HG03103 (cell line): Measurements from ENCODE around the gene TRPC6.

Source experiments
- ATAC-seq: cut with Tn5 transposase; IDR thresholded peaks from one replicate; pipeline ENCODE4 v1.9.1; 2021; ENCODE audit warnings: low read depth; ENCODE audit not compliant: unreplicated experiment

The TRPC6 gene

GRCh38 chr11:101583251-101584128 lies at the start of gene TRPC6:
TSS of gene TRPC6 (minus strand) at chr11:101584007. CDS start at chr11:101583503, 504 bp downstream.
- no peak for ATAC-seq

DNA sequence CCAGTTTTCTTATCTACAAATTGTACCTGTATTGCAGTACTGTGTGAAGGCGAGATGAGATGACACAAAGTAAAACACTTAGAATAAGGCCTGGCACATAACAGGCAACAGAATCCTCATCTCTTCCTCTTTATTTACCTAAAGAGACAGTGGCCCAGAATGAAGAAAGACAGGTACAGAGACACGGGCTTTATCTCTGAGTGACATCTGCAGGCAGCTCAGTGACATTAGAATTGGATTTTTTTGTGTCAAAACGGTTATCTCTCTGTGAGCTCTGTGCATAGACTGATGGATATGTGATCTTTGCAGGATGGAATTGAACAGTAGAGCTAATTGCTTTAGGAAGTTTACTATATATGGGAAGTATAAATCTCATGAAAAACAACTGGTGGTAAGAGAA lies 36.2 kb upstream of the TRPC6 start:
- no peak for ATAC-seq

GRCh38 chr11:101618709-101619108 lies 34.9 kb upstream of the TRPC6 start:
- ATAC-seq: no peak

GRCh38 chr11:101617735-101618332 lies 34.0 kb upstream of the TRPC6 start:
- no peak for ATAC-seq

- no peak for ATAC-seq
Measured at GRCh38 chr11:101612481-101612880, 28.7 kb upstream of the TRPC6 start.

DNA sequence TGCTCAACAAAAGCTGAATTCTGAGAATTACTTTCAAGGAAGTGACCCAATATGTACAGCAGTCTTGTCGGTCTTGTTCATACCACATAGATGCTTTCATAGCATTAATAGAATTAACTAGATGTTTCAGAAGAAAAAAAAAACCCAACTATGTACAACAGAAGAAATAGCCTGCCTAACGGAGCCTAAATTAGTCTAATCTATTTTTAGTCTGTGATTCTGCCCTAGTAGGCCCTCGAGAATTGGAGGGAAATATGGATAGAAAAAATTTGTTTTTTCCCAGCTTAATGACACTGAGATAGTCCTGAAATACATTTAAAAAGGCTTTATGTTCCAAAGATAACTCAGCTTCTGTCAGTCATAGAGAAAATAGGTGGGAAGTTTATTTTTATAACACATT lies 17.1 kb upstream of the TRPC6 start:
- no peak for ATAC-seq

DNA sequence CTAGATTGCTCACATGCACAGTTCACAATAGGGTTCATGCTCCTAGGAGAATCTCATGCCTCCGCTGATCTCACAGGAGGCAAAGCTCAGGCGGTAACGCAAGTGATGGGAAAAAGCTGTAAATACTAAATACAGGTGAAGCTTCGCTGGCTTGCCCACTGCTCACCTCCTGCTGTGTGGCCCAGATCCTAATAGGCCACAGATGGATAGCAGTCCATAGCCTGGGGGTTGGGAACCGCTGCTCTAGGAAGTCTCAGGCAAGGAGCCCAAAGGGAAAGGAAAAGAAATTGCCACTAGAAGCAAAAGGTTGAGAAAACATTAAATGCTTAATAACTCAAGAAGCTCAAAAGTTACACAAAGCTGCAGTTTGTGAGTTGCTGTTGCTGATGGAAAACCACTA lies 3.2 kb upstream of the TRPC6 start:
- ATAC-seq: no peak

DNA sequence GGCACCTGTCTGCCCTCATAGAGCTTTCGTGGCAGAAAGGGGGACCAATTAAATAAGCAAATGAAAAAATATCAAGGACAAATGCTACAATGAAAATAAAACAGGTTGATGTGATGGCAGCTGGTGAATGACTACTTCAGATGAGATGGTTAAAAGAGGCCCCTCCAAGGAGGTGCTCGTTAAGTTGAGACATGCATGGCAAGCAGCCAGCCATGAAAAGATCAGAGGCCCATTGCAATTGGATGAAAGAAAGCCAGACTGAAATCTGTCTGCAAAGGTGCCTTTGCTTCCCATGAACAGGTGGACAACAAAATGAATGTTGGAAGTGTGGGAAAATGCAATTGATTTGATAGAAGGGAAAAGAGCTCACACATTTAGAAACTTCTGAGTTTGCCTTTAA lies 848 bp upstream of the TRPC6 start:
- ATAC-seq: no peak

DNA sequence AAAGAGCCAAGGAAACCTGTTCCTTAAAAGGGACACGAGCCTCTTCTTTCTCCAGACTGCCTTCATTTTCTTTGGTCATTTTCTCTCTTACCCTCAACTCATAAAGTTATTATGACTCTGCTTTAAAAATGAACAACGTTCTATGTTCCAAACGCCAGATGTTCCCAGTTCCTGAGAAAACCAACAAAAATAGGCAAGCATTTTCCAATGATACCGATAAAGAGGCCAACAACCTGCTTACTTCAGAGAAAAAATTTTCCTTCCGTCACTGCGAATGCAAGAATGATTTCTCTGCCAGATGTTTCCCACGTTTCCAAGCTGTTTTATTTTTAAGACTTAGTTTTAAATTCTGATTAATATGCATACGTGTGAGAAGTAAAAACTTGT lies 315 bp upstream of the TRPC6 start:
- ATAC-seq: no peak

- no peak for ATAC-seq
Measured at GRCh38 chr11:101582989-101583250, 887 bp downstream of the TRPC6 start.

DNA sequence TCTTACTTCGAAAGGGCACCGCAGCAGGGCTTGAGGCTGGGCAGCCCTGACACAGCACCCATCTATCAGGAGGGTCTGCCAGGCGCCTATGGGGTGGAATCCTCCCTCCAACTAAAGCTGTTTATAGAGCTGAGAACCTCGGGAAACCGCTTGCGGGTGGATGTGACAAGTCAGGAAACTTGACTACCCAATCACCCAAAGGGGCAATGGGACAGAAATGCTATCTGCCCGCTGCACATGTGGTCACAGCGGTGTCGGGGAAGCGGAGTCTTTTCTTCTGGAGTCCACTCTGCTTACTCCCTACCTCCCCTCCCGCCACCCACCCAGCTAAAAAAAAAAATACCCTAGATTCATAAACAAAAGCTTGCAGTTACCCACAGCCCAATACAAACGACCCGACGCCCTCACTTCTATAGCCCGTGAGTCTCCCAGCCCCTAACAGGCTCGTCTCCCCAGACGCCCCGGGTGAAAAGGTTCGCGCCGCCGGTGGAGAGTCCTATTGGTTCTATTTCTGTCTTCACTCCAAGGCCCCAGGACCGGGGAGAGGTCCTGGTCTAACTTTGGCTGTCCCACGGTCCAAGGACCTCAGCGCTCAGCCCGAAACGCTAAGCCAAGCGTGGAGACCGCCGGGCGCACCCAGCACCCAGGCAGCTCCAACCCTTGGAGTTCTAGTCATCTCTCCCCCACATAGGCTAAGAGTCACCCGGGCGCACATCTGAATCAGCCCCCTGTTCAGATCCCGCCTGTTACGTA lies 1.4 kb downstream of the TRPC6 start:
- ATAC-seq: no peak

- ATAC-seq: no peak
Measured at GRCh38 chr11:101577461-101577860, 6.3 kb downstream of the TRPC6 start.

DNA sequence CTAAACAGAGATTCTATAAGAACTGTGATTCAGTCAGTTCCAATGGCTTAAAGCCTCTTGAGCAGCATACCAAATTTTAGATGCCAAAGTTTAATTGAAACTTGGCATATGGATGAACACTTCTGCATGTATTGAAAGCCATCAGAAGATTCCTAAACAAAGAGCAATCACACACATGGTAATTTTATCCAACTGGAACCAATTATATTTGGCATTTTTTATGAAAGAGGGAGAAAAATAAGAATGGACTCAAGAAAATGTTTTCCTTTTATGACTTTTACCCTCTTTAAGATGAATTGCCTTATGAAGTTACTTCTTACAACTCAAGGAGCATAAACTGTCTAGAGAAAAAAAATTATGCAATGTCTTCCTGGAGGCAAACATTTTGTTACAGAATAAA lies 7.4 kb downstream of the TRPC6 start:
- no peak for ATAC-seq

- no peak for ATAC-seq
Measured at GRCh38 chr11:101574886-101575285, 8.9 kb downstream of the TRPC6 start.

- no peak for ATAC-seq
Measured at GRCh38 chr11:101567071-101567470, 16.7 kb downstream of the TRPC6 start.

DNA sequence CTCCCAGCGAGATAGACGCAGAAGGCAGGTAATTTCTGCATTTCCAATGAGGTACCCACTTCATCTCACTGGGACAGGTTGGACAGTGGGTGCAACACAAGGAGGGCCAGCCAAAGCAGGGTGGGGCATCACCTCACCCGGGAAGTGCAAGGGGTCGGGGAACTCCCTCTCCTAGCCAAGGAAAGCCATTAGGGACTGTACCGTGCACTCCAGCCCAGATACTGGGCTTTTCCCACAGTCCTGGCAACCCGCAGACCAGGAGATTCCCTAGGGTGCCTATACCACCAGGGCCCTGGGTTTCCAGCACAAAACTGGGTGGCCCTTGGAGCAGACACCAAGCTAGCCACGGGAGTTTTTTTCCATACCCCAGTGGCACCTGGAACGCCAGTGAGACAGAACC lies 17.2 kb downstream of the TRPC6 start:
- no peak for ATAC-seq

DNA sequence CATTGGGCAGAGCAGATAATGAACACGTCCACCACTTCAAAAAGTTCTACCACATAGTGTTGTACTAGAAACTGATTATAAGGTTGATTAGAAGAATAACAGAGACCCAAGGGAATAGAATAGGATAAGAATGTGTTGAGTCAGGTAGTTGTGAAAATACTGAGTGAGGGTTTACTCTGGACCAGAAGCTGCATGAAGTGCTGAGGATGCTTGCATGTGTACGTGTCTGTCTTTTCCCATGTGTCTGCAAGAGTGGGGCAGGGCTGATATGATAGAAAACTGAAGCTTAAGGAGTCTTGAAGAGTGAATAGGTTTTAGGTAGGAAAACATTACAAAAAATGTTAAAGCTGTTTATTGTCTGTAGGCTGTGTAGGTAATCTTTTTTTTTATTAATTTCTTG lies 20.6 kb downstream of the TRPC6 start:
- no peak for ATAC-seq

DNA sequence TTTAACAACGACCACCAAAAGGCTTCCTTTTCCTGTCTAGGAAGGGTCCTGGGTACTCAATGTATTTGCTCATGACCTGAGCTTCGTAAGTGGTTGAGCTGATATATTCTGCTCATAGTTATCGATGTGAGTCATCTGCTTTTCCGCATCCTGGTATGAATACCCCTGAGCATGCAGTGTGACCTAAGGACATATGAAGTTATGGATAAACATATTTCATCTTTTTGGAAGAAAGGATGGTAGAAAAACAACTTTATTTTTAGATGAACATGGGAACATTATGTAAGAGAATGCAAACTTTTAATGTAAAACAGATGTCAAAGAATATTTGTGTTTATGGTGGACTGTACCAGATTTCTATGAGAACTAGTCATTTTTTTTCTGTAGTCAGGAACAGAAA lies 28.4 kb downstream of the TRPC6 start:
- ATAC-seq: no peak

DNA sequence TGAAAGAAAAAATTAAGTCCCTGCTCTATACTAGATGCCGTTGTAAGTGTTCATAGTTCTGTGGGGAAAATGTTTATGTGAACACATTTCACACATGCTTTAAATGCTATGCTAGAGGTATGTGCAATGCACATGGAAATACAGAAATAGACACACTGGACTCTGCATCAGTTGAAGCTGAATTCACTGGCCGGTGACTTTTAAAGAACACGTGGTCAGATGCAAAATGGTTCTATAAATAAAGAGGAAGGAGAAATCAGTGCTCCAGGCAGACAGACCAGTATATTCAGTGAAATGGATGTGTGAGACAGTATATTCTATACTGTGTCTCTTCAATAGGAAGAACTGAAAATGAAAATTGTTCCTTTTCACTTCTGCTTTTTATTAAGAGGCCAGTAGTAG lies 29.9 kb downstream of the TRPC6 start:
- peak; percentile 98 for ATAC-seq

- ATAC-seq: no peak
Measured at GRCh38 chr11:101552888-101553287, 30.9 kb downstream of the TRPC6 start.

DNA sequence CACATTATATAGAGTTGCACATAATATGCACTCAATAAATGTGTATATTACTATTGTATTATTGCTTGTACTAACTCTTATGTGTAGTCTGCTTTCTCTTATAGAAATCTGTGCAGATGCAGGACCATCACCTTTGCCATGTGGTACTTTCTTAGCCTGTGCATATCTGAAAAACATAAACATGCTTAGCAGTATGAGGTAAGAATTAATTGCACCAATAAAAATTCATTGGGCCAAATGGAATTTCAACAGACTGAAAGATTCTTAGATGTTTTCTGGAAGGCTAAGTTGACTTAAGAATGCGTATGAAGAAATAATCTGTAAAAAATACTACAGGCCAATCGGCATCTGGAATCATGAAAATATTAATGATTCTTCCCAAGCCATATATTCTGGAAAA lies 55.3 kb downstream of the TRPC6 start:
- no peak for ATAC-seq
